GM18505 (cell line): ENCODE results near the gene SRPX2.

Experiments used
- ATAC-seq: cut with Tn5 transposase; IDR thresholded peaks from one replicate; pipeline ENCODE4 v1.9.1; 2021; ENCODE audit not compliant: unreplicated experiment
- POLR2A ChIP-seq: IDR thresholded peaks from 4 replicates; pipeline ENCODE4 v1.6.1; 2011; ENCODE audit warnings: borderline replicate concordance; ENCODE audit not compliant: insufficient read depth, insufficient read length; ENCODE audit errors: extremely low read depth

The SRPX2 gene

DNA sequence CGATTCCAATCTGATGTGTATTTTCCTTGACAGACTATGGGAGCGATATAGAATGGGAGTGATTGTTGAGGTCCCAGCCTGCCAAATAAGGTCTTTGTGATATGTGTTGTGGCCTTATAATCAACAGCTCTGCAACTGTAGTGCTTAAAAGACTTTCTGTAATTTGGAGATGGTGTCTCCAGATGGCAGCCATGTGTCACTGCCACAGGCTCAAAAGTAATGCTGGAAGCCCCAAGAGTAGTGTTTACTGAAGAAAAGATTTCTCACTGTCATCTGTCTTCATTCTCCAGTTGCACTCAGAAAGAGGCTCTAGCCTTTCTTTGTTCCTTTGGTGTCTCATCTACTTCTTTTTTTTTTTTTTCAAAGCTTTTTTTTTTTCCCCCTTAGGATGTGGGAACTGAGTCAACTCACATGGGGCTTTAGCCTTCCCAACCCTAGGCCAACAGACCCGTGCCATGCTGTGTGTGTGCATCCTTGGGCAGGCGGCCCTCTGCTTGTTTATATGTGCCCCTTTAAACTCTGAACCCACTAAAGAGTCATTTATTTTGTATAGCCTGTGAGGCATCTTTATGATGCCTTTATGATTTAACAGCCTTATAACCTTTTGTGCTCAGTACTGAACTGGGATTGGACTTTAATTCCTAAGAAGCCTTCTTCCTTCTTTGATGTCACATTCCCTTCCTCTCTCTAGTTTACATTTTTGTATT lies 15.6 kb downstream of the SRPX2 start:
- ATAC-seq: no peak
- TF ChIP-seq POLR2A: no peak

- no peak for ATAC-seq
- TF ChIP-seq POLR2A: no peak
Measured at GRCh38 chrX:100662170-100662569, 18.2 kb downstream of the SRPX2 start.

GRCh38 chrX:100662796-100663195 lies 18.8 kb downstream of the SRPX2 start:
- no peak for TF ChIP-seq POLR2A
- no peak for ATAC-seq

DNA sequence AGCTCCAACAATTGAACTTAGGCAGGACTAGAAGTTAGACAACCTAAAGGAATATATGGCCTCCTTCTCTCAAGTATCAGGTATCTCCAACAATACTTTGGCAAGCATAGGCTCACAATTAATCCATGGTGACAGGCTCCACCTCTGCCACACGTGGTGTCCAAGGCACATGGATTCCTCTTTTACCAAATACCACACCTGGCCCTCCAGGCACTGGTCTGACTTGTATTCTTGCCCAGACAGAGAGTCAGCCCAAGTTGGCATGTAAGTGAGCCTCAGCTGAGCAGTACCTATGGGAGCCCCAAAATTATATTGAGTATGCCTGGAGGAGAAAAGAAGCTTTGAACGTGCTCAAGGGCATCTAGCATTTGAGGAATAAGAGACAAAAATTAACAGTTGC lies 19.6 kb downstream of the SRPX2 start:
- ATAC-seq: no peak
- no peak for TF ChIP-seq POLR2A

GRCh38 chrX:100672966-100673365 lies 29.0 kb downstream of the SRPX2 start:
- no peak for ATAC-seq
- TF ChIP-seq POLR2A: no peak

- TF ChIP-seq POLR2A: no peak
Measured at GRCh38 chrX:100673397-100673953, 29.5 kb downstream of the SRPX2 start.

GRCh38 chrX:100674705-100675104 lies 30.7 kb downstream of the SRPX2 start:
- peak; percentile 39 for ATAC-seq
- TF ChIP-seq POLR2A: no peak

More at GRCh38 chrX:100673397-100673953, 29.5 kb downstream of the SRPX2 start:
- ATAC-seq: no peak

DNA sequence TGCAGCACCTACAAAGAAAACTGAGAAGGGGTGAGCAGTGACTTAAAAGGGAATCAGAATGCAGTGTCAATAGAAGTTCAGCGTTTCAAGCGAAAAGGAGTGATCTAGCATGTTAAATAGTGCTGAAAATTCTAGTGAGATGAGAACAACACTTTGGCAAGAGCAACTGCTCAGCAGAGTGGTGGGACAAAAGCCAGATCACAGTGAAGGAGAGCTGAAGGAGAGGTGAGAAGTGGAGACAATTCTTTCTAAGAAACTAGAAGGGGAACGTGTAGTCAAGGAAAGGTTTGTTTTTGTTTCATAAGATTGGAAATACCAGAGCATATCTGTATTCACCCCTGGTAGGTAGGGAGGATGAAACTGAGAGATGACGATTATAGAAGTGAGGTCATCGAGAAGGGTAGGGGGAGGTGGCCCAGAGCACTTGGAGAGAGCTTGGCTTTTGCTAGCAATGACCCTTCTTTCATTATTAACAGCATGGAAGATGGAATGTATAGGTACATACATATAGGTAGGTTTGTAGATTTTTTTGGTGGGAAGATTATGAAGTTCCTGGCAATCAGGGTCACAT lies 33.7 kb downstream of the SRPX2 start:
- ATAC-seq: no peak
- TF ChIP-seq POLR2A: no peak

GRCh38 chrX:100680756-100681155 lies 36.8 kb downstream of the SRPX2 start:
- no peak for ATAC-seq
- TF ChIP-seq POLR2A: no peak

DNA sequence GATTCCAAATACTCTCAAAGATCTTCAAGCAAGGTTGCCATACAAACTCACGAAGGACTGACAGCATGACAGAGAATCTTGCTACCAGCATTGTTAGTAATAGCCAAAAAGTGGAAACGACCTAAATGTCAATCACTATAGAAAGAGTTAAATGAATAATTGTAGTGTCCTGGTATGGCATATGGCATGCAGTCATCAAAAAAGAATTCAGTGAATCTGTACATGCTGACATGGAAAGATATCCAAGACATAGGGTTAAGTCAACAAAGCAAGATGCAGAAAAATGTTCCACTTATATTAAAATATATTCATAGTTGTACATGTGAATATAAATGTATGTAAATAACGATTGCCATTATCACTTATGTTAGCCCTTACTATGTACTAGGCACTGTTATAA lies 37.6 kb downstream of the SRPX2 start:
- TF ChIP-seq POLR2A: no peak
- ATAC-seq: no peak

- TF ChIP-seq POLR2A: no peak
- ATAC-seq: no peak
Measured at GRCh38 chrX:100682939-100683338, 38.9 kb downstream of the SRPX2 start.

DNA sequence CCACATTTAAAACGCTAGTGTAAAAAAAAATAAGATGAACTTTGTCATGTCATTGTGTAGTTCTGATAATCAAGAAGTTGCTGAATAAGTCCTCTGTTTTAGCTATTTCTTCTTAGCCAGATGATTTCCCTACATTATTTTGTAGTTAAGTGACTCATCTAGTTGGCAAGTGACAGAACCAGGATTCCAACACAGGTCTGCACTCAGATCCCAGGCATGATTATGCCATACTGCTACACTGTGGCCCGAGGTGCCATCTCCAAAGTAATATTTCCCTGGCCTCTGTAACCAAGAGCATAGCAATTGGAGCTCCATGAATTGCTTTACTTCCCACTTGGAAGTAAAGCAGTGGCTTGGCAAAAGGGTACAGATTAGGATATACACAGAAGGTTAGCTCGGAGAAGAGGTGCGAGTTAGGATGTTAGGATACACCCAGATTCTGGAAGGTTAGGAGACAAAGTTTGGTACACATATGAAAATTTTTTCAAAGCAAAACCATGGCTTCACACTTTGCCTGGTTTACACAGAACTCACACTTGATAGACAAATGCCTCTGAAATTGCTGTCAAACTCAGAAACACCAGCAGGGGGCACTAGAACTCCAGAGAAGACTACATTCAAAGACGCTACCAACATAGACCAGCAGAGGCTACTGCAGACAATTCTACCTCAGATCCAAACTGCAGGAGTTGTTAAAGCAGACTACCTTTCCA lies 41.4 kb downstream of the SRPX2 start:
- peak; percentile 67 for ATAC-seq
- no peak for TF ChIP-seq POLR2A

DNA sequence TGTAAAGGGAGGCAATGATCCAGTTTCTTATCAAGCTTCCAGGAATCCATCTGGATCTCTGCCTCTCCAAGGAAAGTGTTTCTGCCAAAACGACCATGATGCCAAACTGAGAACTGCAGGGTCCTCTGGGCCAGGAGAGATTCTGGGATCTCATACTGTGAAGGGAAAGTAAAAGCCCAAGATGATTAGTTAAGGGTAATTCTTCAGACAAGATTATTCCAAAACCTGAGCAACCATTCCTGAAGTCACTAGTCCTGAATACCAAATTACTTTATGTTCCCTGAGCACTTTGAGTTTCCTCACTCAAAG lies 42.0 kb downstream of the SRPX2 start:
- ATAC-seq: no peak

GRCh38 chrX:100687128-100687527 lies 43.1 kb downstream of the SRPX2 start:
- ATAC-seq: peak; percentile 52
- no peak for TF ChIP-seq POLR2A

More for the DNA sequence above, 42.0 kb downstream of the SRPX2 start:
- no peak for TF ChIP-seq POLR2A
